ENCODE measurements around the gene TEX30.

DNA sequence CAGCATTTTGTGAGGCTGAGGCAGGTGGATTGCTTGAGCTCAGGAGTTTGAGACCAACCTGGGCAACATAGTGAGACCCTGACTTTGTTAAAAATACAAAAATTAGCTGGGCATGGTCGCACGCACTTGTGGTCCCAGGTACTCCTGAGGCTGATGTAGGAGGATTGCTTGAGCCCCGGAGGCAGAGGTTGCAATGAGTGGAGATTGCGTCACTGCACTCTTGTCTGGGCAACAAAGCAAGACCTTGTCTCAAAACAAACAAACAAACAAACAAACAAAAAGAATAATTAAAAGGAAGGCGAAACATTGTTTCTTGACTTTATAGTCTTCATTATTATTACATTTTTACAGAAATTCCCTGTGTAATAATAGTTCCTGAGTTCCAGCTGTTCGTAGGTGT lies 41.2 kb upstream of the TEX30 start:
- TF ChIP-seq, protein P1, sequence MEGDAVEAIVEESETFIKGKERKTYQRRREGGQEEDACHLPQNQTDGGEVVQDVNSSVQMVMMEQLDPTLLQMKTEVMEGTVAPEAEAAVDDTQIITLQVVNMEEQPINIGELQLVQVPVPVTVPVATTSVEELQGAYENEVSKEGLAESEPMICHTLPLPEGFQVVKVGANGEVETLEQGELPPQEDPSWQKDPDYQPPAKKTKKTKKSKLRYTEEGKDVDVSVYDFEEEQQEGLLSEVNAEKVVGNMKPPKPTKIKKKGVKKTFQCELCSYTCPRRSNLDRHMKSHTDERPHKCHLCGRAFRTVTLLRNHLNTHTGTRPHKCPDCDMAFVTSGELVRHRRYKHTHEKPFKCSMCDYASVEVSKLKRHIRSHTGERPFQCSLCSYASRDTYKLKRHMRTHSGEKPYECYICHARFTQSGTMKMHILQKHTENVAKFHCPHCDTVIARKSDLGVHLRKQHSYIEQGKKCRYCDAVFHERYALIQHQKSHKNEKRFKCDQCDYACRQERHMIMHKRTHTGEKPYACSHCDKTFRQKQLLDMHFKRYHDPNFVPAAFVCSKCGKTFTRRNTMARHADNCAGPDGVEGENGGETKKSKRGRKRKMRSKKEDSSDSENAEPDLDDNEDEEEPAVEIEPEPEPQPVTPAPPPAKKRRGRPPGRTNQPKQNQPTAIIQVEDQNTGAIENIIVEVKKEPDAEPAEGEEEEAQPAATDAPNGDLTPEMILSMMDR (IDR thresholded peaks at IDR 0.05; ENCODE audit: low read length), result no peak
- TF ChIP-seq EZH2phosphoT487 (IDR thresholded peaks at IDR 0.05; ENCODE audit: low read length) (no peak), EZH2 (optimal IDR thresholded peaks at IDR 0.05; ENCODE audit: low read depth, low read length) (no peak)

Measured in MM.1S (cell line).